Ramos (cell line): ENCODE data around the gene EPB41L4A.

Experiments
- in situ Hi-C: fragments of 300-500 bp; cut with MboI; formaldehyde crosslinking; loops from one replicate; pipeline ENCODE4 v1.14.3; 2022; ENCODE audit warnings: low sequenced_read_pairs; ENCODE audit not compliant: unreplicated experiment

Gene EPB41L4A

GRCh38 chr5:112317866-112318265, 101.2 kb downstream of the EPB41L4A start:
- in situ Hi-C loops, result no loop called here

DNA sequence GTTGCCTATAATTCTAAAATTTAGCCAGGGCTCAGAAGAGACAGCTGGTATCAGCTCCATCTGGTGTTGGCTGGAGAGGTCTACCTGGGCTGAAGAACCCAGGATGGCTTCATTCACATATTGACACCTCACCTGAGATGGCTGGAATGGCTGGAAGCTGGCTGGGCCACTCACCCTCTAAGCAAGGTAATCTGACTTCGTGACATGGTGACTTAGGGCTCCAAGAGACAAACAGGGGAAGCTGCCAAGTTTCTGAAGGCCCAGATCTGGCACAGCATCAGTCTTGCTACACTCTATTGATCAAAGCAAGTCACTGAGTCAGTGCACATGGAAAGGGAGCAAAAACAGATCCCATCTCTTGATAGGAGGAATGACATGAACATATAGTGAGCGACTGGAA, 102.3 kb downstream of the EPB41L4A start:
- in situ Hi-C loops, result no loop called here

DNA sequence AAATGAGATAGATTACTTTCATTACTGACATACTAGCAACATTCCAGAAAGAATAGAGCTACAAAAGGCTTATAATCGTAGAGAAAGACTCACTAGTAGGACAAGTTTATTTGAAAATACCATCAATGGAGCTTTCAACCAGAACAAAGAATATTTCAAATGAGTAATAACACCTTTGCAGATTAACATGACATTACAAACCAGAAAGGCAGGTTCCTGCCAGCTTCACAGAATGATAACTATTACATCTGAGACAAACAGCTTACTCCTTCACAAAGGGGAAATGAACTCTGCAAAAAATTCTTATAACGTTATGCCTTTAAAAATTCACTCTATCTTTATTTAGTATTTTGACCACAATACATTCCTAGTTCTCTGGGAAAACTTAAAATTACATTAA, 103.1 kb downstream of the EPB41L4A start:
- in situ Hi-C loops, result no loop called here

- in situ Hi-C loops, result no loop called here
Observed at GRCh38 chr5:112312295-112313275, 106.5 kb downstream of the EPB41L4A start.

DNA sequence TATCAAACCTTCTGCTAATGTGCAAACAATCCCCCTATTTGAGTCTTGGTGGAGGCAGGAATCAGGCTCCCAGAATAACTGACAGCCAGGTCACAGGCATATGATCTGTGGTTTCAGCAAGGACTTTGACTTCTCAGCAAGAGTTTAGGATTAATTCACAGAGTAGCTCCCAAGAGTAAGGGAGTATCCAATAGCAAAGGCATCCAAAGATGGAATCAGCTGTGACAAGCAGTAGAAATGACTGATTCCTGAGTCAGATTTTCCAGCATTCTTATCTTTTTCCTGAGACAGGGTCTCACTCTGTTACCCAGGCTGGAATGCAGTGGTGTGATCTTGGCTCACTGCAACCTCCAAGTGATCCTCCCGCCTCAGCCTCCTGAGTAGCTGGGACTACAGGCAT, 108.3 kb downstream of the EPB41L4A start:
- in situ Hi-C loops, result no loop called here

DNA sequence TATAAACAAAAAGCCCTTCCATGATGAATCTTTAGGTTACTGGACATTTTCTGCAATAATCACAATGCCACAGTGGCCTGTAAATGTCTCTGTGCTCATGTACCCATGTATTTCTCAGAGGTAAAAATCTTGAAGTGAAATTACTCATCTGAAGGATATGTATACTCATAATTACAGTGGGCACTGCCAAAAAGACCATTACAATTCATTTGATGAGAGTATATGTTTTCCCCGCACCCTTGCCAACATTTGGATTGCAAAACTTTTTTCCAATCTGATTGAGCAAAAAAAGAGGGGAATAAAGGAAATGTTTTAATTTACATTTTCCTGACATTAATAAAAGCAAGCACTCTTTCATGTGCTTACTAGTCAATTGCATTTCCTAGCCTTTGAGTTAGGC, 110.5 kb downstream of the EPB41L4A start:
- in situ Hi-C loops, result no loop called here

GRCh38 chr5:112306956-112307355, 112.1 kb downstream of the EPB41L4A start:
- in situ Hi-C loops, result no loop called here

- in situ Hi-C loops, result no loop called here
Observed at GRCh38 chr5:112304743-112305142, 114.3 kb downstream of the EPB41L4A start.

DNA sequence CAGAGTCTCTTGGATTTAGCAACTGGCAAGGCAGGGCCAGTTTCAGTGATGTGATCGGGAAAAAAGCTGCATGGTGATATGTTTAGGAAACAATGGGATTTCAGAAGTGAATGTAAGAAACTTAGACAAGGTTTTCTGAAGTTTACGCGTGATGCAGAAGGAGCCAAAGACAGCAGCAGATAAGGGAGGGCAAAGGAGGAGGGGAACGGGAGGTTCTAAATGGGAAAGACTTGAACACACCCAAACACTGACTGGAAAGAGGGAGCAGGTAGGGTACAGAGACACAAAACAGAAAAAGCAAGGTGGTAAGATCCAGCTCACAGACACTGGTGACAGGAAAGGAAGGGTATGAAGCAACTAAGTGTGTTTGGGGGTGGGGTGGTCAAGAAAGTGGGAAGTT, 115.4 kb downstream of the EPB41L4A start:
- in situ Hi-C loops, result no loop called here

DNA sequence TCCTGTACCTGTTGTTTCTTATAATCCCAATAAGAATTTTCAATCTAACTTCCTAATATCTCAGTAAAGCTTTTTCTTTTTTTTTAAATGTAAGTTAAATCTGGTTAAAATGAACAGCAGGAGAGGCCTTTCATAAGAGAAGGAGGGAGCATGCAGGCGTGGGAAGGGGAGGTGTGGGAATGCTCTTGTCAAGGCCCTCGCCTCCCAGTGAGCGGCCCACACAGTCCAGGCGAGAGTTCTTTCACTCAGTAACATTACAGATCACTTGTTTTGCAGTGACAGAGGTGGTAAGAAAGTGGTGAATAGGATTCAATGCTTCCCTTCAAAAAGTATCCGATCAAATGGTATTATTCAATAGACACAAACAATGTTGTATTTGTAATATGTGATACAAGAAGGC, 125.0 kb downstream of the EPB41L4A start:
- in situ Hi-C loops, result no loop called here

DNA sequence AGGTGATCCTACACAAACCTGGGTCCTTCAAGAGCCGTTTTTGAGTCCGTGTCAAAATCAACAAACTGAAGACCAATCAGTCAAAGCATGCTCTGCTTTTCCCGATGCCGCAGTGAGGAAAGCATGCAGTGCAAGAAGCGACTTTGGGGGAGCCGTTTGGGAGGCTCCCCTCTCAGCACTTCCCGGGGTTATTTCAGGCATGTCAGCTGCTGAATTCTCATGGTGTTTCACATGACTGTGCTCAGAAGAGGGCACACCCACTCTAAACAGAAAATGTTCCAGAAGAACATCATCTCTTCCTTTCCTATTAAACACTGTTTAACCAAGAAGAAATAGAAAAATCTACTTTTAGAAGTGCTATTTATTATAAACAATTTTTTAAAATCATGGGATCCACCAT, 125.5 kb downstream of the EPB41L4A start:
- in situ Hi-C loops, result no loop called here

DNA sequence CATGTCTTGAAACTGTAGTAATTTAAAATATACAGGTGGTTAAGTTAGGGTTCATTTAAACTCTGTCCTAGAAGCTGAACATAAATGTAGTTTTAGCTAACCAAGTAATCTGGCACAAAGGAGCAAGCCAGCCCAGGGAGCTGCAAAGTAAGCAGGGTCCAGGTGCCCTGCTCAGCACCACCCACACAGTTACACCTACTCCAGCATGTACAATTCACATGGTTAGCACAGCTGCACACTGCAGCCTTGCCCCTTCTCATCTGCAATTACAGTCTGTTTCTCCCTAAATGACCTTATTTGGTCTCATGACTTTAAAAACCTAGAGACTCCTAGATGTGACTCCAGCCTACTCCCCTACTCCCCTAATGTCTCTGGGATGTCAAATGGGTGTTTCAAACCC, 128.4 kb downstream of the EPB41L4A start:
- in situ Hi-C loops, result no loop called here

DNA sequence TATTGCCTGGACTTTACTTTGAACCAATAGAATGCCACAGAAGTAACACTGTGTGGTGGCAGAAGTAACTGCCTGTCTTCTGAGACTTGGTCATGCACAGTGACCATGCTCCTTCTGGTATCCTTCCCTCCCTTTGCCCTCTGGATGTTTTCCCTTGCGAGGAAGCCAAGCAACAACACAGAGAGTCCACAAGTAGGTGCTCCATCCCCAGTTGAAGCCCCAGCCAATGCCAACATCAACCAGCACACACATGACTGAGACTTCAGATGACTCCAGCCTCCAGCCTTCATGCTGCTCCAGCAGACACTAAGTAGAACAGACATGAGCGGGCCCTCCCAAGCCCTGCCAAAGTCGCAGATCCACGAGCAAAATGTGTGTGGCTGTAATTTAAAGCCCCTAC, 129.6 kb downstream of the EPB41L4A start:
- in situ Hi-C loops, result no loop called here

DNA sequence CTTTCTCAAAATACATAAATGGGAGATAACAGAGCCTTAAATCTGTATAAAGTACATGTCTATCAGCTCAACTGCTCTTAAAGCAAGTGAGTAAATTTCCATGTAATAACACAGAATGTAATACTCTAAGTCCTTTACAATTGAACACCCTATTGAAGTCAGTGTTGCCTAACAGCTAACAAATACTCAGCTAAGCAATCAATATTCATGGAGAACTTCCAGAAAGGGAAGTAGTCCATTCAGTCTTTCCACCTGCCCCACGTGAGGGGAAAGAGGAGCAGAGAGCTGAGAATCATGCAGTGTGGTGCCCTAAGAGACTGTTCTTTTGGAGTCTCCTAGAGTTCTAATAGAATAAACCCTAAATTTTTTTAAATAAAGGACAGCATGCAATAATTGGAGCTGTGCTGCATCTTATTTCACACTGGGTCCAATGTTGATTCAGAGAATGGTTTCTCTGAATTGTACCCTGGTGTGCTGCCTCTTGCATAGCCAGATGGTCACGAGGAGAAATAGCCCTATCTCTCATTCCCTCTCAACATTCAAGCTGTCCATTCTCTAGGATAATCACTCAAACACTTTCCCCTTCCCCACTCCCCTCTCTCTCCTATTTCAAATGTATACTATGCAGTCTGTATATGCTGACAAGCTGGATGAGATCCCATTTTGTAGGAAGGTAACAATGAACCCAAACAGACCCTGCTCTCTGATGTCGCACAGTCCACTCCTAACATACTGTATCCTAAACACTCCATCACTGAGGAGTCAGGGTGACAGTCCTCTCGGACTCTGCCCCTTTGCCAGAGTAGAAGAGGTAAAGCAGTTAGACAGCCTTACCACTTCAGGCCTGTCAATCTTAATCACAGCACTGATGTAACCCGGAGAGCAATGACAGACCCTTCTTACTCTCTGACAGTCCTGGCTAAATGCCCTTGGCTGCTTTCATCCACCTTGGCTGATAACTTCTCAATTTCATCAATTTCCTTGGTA, 134.8 kb downstream of the EPB41L4A start:
- in situ Hi-C loops, result no loop called here

DNA sequence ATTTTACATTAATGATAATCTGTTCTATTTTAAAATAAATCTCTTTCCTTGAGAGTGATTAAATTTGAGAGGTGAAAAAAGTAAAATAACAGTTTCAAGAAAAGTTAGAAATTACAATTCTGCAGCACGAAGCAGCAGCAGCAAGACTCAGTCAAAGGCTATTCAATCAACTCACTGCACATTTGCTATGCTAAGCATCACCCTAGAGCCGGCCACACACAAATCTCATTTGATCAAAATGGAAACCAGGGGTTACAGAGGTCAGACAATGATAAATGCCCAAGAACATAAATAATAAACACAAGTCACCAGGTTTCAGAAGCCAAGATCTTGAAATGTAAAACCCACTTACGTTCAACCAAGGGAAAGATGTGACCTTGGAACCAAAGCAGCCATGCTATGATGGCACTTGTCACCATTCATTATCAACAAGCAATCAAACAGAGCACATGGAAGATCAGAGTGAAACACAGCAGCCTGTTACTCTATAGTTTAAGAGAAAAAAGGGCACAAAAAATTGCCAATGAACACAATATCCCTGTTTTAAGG, 136.0 kb downstream of the EPB41L4A start:
- in situ Hi-C loops, result no loop called here

DNA sequence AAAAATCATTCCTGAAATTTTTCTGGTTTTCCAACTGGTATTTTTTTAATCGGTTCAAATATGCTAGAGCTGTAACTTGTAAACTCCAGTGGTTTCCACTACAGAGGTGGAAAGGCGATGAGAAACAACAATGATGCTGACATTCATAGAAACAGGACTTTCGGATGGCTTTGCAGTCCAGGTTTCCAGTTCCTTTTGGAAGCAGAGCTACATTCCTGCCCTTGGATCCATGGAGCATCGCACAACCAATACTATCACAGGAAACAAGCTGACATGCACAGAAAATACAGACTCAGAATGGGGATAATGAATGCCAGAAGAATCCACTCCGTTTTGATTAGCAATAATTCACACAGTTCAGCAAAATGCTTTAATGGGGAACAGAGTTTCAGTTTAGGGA, 140.0 kb downstream of the EPB41L4A start:
- in situ Hi-C loops, result no loop called here

DNA sequence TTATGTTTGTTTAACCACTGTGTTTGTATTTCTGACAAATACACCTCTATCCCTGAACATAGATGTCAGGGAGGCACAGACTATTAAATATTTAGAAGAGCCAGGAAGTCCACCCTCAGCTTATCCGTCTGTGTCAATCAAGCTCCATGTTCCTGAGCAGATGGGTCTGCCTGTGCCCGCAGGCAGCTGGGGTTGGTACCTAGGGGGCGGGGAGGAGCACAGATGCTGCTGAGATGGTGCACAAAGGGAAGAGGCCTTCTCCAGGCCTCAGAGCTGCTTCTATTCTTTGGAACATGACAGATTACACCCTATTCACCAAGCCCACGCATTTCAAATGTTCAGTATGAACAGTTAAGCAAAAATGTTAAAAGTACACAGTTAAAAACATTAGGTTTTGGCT, 142.1 kb downstream of the EPB41L4A start:
- in situ Hi-C loops, result no loop called here

DNA sequence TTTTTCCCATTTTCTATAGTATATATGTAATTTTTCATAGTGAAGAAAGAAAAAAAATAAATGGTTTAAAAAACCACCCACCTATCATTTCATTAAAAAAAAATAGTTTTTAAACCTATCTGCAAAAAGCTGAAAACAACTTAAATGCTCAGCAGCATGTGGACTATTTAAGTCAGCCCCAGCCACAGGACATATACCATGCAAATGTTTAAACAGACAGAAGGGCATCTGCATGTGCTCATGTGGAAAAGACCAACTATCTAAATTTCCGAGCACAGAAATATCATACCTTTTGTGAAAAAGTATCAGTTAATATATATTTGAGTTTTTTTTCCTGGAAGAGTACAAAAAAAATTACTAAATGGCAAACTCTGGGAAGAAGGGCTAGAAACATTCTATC, 143.4 kb downstream of the EPB41L4A start:
- in situ Hi-C loops, result no loop called here

DNA sequence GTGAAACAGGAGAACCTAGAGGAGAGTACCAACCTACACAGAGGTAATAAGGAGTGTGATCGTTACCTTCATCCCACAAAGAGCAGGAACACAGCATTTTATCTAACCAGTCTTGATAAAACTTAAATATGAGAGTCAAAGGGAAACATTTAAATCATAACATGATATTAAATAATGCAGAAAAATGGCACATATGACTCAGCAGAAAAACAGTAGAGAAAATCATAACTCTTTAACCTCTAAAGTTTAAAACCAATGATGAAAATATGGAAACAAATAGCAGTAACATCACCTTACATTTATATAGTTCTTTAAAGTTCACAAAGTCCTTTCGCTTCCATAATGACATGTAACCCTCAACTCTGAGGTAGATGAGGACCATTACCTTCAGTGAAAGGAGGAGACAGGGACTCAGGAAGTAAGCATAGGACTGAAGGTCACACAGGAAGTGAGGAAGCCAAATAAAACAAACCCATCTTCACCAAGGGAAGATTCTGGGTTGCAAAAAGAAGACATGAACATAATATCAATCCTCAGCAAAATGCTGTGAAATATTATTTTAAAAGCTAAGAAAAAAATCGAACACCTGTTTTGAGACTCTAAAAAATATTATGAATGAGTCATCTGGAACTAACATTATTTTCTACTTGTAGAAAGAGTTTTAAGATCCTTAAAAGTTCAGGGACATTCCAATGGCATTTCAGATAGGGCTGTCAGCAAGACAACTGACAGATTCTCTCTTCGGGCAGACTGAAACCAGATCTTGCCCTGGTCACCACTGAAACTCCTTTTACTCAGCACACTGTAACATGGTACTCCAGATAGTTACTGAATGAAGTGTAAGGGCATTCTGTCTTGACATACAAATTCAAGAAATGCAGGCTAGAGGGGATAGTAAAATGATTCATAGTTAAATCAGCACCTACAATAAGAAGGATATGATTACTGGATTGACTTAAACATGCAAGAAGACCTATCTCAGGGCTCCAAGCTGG, 148.5 kb downstream of the EPB41L4A start:
- in situ Hi-C loops, result no loop called here
